Type B pancreatic cell (in vitro differentiated cells): ENCODE data around the gene KSR1. TPM values are rescaled to one million over a fixed set of nuclear protein-coding genes. Genes with fewer than 3 reads are reported as not detected.

ENCODE experiments used
- DNase-seq: peaks from one replicate; pipeline ENCODE4 v3.0.0; 2021; ENCODE audit warnings: mixed read lengths; ENCODE audit not compliant: unreplicated experiment; ENCODE audit errors: extremely low spot score
- H3K27ac Mint-ChIP-seq: 2 replicates; pipeline ENCODE4 v1.8.0; 2021; ENCODE audit warnings: mild to moderate bottlenecking, mixed read lengths
- H3K27me3 Mint-ChIP-seq: 2 replicates; pipeline ENCODE4 v1.8.0; 2021; ENCODE audit warnings: mixed read lengths
- H3K36me3 Mint-ChIP-seq: 2 replicates; pipeline ENCODE4 v1.8.0; 2021; ENCODE audit warnings: mixed read lengths
- H3K4me1 Mint-ChIP-seq: one replicate; pipeline ENCODE4 v1.8.0; 2021; ENCODE audit warnings: mixed read lengths; ENCODE audit not compliant: unreplicated experiment
- H3K4me3 Mint-ChIP-seq: 2 replicates; pipeline ENCODE4 v1.8.0; 2021; ENCODE audit warnings: mild to moderate bottlenecking, mixed read lengths
- H3K9me3 Mint-ChIP-seq: 2 replicates; pipeline ENCODE4 v1.8.0; 2021; ENCODE audit warnings: mixed read lengths
- CTCF ChIP-seq: fragments of 200-600 bp; sonication (generic); conservative IDR thresholded peaks from 2 replicates; pipeline ENCODE4 v1.5.0; 2021; ENCODE audit warnings: antibody characterized with exemption, mild to moderate bottlenecking
- total RNA-seq: library from RNA; stranded (reverse); gene quantifications from 2 replicates; pipeline ENCODE4 v1.2.1, GENCODE V29; 2021; ENCODE audit warnings: low replicate concordance

The KSR1 gene
- total RNA-seq, 1 donor from 2014 or later, result 57.8 TPM

DNA sequence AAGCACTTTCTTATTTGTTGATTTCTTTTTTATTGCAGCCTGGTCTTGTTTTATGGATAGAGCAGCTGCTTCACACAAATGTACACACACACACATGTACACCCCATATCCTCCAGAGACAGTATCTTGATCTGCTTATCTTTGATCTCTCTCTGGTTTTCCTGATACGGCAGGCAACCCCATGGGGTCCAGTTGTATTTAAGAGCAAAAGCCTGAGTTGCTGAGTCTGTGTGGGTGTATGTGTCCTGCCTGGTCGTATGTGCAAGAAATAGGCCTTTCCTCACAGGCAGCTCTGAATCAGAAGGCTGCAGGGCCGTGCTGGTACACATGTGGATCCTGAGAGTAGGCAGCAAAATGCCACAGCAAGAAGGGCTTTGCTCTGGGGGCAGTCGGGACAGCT, 160.2 kb downstream of the KSR1 start:
- H3K27ac Mint-ChIP-seq, result no peak overlapping the region
- no peaks in the 10 kb centered on the region for H3K9me3 Mint-ChIP-seq
- no peaks in the 10 kb centered on the region for H3K27me3 Mint-ChIP-seq
- peaks cover 18% of the 10 kb centered on the region for H3K36me3 Mint-ChIP-seq
- no peak for DNase-seq
- no peak for TF ChIP-seq CTCF
- no peak overlapping the region for H3K4me3 Mint-ChIP-seq
- no peaks in the 10 kb centered on the region for H3K4me1 Mint-ChIP-seq

GRCh38 chr17:27618417-27618816, 162.2 kb downstream of the KSR1 start:
- DNase-seq, result no peak
- TF ChIP-seq CTCF, result no peak
- Mint-ChIP-seq H3K27ac (no peak overlapping the region), H3K27me3 (no peaks in the 10 kb centered on the region), H3K36me3 (peaks cover 19% of the 10 kb centered on the region), H3K9me3 (no peaks in the 10 kb centered on the region), H3K4me1 (no peaks in the 10 kb centered on the region), H3K4me3 (no peak overlapping the region)

- no peak overlapping the region for H3K4me3 Mint-ChIP-seq
- TF ChIP-seq CTCF, result no peak
- H3K27me3 Mint-ChIP-seq, result no peaks in the 10 kb centered on the region
- H3K9me3 Mint-ChIP-seq, result no peaks in the 10 kb centered on the region
- no peak for DNase-seq
- no peak overlapping the region for H3K27ac Mint-ChIP-seq
- no peaks in the 10 kb centered on the region for H3K4me1 Mint-ChIP-seq
- H3K36me3 Mint-ChIP-seq, result peaks cover 13% of the 10 kb centered on the region
Measured at GRCh38 chr17:27620721-27621120, 164.5 kb downstream of the KSR1 start.

- DNase-seq, result no peak
- TF ChIP-seq CTCF, result no peak
- H3K9me3 Mint-ChIP-seq, result no peaks in the 10 kb centered on the region
- no peak overlapping the region for H3K4me3 Mint-ChIP-seq
- no peaks in the 10 kb centered on the region for H3K4me1 Mint-ChIP-seq
- no peak overlapping the region for H3K27ac Mint-ChIP-seq
- peaks cover 8% of the 10 kb centered on the region for H3K36me3 Mint-ChIP-seq
- H3K27me3 Mint-ChIP-seq, result no peaks in the 10 kb centered on the region
Measured at GRCh38 chr17:27621536-27621935, 165.3 kb downstream of the KSR1 start.

DNA sequence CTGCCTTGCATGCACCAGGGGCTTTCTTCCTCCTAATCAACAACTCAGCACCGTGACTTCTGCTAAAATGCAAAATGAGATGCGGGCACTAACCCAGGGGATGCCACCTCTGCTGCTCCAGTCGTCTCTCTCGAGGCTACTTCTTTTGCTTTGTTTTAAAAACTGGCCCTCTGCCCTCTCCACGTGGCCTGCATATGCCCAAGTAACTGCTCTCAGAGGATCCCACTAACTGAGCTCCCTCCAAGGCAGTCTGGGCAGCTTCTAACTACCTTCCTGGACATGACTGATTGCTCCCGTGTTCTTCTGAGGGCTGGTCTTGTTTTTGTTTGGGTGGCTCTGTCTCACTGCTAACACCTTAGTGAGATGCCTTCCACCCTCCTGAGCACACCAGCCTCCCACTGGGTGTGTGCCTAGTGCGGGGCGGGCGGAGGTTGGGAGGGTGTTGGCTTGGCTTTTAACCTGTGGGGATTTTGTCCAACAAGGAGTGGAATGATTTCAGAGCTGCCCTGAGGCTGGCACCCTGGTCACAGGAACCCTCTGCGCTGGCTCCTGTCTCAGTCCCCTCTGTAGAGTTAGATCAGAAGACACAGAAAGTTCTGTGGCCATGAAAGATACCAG, 165.8 kb downstream of the KSR1 start:
- no peaks in the 10 kb centered on the region for H3K9me3 Mint-ChIP-seq
- no peak overlapping the region for H3K27ac Mint-ChIP-seq
- DNase-seq, result no peak
- H3K4me3 Mint-ChIP-seq, result no peak overlapping the region
- H3K4me1 Mint-ChIP-seq, result no peaks in the 10 kb centered on the region
- peaks cover 5% of the 10 kb centered on the region for H3K36me3 Mint-ChIP-seq
- TF ChIP-seq CTCF, result no peak
- no peaks in the 10 kb centered on the region for H3K27me3 Mint-ChIP-seq

DNA sequence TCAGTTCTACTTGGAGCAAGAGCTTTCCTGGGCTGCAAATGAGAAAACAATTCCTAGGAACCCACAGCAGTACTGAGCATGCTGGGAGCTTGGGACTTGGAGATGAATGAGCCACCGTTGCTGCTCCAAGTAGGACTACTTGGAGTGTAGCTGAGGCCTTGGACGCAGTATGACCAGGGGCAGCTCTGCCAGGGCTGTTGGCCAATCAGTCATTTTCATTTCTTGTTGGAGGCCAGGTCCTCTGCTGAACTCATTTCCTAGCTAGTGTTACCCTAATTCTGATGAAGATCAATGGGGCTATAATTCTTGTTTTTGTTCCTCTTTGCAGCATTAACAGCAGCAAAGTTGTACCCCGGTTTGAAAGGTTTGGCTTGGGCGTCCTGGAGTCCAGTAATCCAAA, 166.7 kb downstream of the KSR1 start:
- H3K36me3 Mint-ChIP-seq, result peaks cover 5% of the 10 kb centered on the region
- TF ChIP-seq CTCF, result no peak
- DNase-seq, result no peak
- no peaks in the 10 kb centered on the region for H3K4me1 Mint-ChIP-seq
- H3K4me3 Mint-ChIP-seq, result no peak overlapping the region
- no peaks in the 10 kb centered on the region for H3K27me3 Mint-ChIP-seq
- H3K27ac Mint-ChIP-seq, result no peak overlapping the region
- no peaks in the 10 kb centered on the region for H3K9me3 Mint-ChIP-seq
